Panc1 (cell line): Measurements from ENCODE around the gene PPIP5K2. TPM values are rescaled to one million over a fixed set of nuclear protein-coding genes. Genes with fewer than 3 reads are reported as not detected.
"Not testable (repeated sequence)": the region's sequence is repeated elsewhere in the genome, so short reads cannot be mapped to it uniquely, and the experiment has no call there.

ENCODE experiments used
- ATAC-seq: fragments of 200-7000 bp; cut with Tn5 transposase; 2 replicates; pipeline ENCODE4 v1.9.1; 2020; ENCODE audit warnings: mild to moderate bottlenecking, moderate library complexity
- BruUV-seq: library from RNA; stranded (reverse); fragments of 400-500 nt; replicated peaks from 2 replicates; lab custom pipeline; 2021; lab: Mats Ljungman, UMichigan
- CTCF ChIA-PET: fragments of 300-600 bp; sonication (Branson Sonifier 250); formaldehyde crosslinking; loops from one replicate; lab custom pipeline; 2022; ENCODE audit warnings: antibody characterized with exemption; lab: Charles Lee
- POLR2A ChIA-PET: fragments of 300-600 bp; sonication (Branson Sonifier 250); formaldehyde crosslinking; loops from one replicate; lab custom pipeline; 2022; ENCODE audit warnings: antibody characterized with exemption; lab: Charles Lee
- DNase-seq: peaks from one replicate; pipeline ENCODE4 v3.0.0-alpha.2; 2010; ENCODE audit warnings: low read depth, low spot score
- H3K27ac ChIP-seq: 2 replicates; pipeline ENCODE4 v1.5.1; 2011; ENCODE audit warnings: mild to moderate bottlenecking, low read length, inconsistent platforms
- H3K27me3 ChIP-seq: fragments of 200-500 bp; sonication (Bioruptor generic); 2 replicates; pipeline ENCODE4 v1.6.0; 2014; ENCODE audit warnings: low read length, inconsistent platforms; ENCODE audit not compliant: control insufficient read depth, insufficient read depth
- H3K36me3 ChIP-seq: fragments of 200-500 bp; sonication (Bioruptor generic); 2 replicates; pipeline ENCODE4 v1.5.1; 2014; ENCODE audit warnings: inconsistent platforms, mild to moderate bottlenecking, low read length, moderate library complexity; ENCODE audit not compliant: control insufficient read depth, insufficient read depth
- H3K4me1 ChIP-seq: 2 replicates; pipeline ENCODE4 v1.5.1; 2011; ENCODE audit warnings: inconsistent platforms, mild to moderate bottlenecking, low read length, moderate library complexity; ENCODE audit not compliant: control insufficient read depth, insufficient read depth
- H3K4me3 ChIP-seq, 2 experiments: 2 replicates each; pipeline ENCODE4 v1.5.1; 2011 to 2012; ENCODE audit warnings: low read depth in 2 of 2, low read length in 2 of 2, mild to moderate bottlenecking in 2 of 2, inconsistent platforms in 1 of 2, moderate library complexity in 1 of 2
- H3K9me3 ChIP-seq: fragments of 200-500 bp; sonication (Bioruptor generic); 2 replicates; pipeline ENCODE4 v1.5.1; 2014; ENCODE audit warnings: low read depth, mild to moderate bottlenecking, inconsistent platforms, low read length, moderate library complexity; ENCODE audit not compliant: control insufficient read depth, insufficient read depth
- POLR2AphosphoS5 ChIP-seq: IDR thresholded peaks from 2 replicates; pipeline ENCODE4 v1.6.1; 2012; ENCODE audit warnings: mild to moderate bottlenecking, low read depth, low read length, moderate library complexity
- REST ChIP-seq, 2 experiments: IDR thresholded peaks; 2 replicates each; pipeline ENCODE4 v1.6.1; 2011 to 2012; ENCODE audit warnings: low read depth in 2 of 2, control low read depth in 1 of 2, low read length in 1 of 2, mild to moderate bottlenecking in 1 of 2, moderate library complexity in 1 of 2; ENCODE audit not compliant: insufficient read depth in 1 of 2
- SIN3A ChIP-seq: IDR thresholded peaks from 2 replicates; pipeline ENCODE4 v1.6.1; 2012; ENCODE audit warnings: low read depth, mild to moderate bottlenecking, low read length, moderate library complexity, borderline replicate concordance; ENCODE audit not compliant: insufficient read depth
- TCF7L2 ChIP-seq: IDR thresholded peaks from 2 replicates; pipeline ENCODE4 v1.6.1; 2011; ENCODE audit warnings: mild to moderate bottlenecking, low read depth, low read length, inconsistent platforms
- in situ Hi-C: cut with HindIII; loops from 2 replicates; pipeline ENCODE4 v1.10.0; 2016; ENCODE audit warnings: low sequenced_read_pairs, low pct_unique_long_range_greater_than_20kb
- intact Hi-C: fragments of 100-400 bp; cut with micrococcal nuclease; formaldehyde crosslinking; loops from one replicate; pipeline ENCODE4 v1.10.0; 2022; ENCODE audit not compliant: unreplicated experiment
- total RNA-seq: library from RNA; stranded (reverse); gene quantifications from one replicate; pipeline ENCODE4 v1.2.1, GENCODE V29; 2021; ENCODE audit not compliant: unreplicated experiment
- TF ChIP-seq, protein P1 (sequence below): fragments of 450-650 bp; IDR thresholded peaks from 2 replicates; pipeline ENCODE4 v1.5.1; 2017; ENCODE audit warnings: mild to moderate bottlenecking

The PPIP5K2 gene
- total RNA-seq, 1 experiment from 2014 or later = 56.8 TPM

DNA sequence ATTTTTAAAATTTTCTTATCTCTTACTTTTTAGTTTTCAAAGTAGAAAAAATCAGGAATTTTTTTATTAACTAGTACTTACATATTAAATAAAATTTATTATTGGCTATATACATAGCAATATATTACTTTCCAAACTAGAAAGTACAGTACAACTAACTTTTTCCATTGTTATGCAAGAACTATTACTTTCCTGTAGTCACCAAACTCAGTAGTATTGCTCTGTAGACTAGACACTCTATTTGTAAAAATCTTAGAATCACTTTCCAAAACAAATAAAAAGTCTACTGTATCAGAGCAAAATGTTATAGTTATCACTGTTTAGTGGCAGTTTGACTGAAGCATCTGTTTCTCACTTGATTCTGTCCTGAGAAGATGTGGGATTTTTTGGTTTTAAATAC, 83.1 kb downstream of the PPIP5K2 start:
- ChIA-PET POLR2A (no interaction called here), CTCF (no interaction called here)
- no TSS peak for BruUV-seq
- intact Hi-C loops = no loop called here
- in situ Hi-C loops = no loop called here
- ATAC-seq (no peak), DNase-seq (no peak)
- Histone ChIP-seq H3K4me3 (no peak overlapping the region), H3K36me3 (no peaks in the 10 kb centered on the region), H3K27ac (no peak overlapping the region), H3K9me3 (no peaks in the 10 kb centered on the region), H3K27me3 (no peaks in the 10 kb centered on the region), H3K4me1 (no peaks in the 10 kb centered on the region)
- TF ChIP-seq POLR2AphosphoS5 (no peak), SIN3A (no peak), REST (IDR thresholded peaks at IDR 0.05; ENCODE audit: insufficient read depth in 1 of 2, low read depth in 2 of 2, low read length in 1 of 2) (no peak), TCF7L2 (no peak)
- TF ChIP-seq, protein P1, sequence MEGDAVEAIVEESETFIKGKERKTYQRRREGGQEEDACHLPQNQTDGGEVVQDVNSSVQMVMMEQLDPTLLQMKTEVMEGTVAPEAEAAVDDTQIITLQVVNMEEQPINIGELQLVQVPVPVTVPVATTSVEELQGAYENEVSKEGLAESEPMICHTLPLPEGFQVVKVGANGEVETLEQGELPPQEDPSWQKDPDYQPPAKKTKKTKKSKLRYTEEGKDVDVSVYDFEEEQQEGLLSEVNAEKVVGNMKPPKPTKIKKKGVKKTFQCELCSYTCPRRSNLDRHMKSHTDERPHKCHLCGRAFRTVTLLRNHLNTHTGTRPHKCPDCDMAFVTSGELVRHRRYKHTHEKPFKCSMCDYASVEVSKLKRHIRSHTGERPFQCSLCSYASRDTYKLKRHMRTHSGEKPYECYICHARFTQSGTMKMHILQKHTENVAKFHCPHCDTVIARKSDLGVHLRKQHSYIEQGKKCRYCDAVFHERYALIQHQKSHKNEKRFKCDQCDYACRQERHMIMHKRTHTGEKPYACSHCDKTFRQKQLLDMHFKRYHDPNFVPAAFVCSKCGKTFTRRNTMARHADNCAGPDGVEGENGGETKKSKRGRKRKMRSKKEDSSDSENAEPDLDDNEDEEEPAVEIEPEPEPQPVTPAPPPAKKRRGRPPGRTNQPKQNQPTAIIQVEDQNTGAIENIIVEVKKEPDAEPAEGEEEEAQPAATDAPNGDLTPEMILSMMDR = no peak

GRCh38 chr5:103204990-103205389, 84.9 kb downstream of the PPIP5K2 start:
- H3K36me3 ChIP-seq, H3K9me3 ChIP-seq, in situ Hi-C loops, H3K27ac ChIP-seq, CTCF ChIA-PET, H3K4me3 ChIP-seq, H3K4me1 ChIP-seq, H3K27me3 ChIP-seq, BruUV-seq, intact Hi-C loops, POLR2A ChIA-PET, ATAC-seq, DNase-seq: not testable (repeated sequence)

DNA sequence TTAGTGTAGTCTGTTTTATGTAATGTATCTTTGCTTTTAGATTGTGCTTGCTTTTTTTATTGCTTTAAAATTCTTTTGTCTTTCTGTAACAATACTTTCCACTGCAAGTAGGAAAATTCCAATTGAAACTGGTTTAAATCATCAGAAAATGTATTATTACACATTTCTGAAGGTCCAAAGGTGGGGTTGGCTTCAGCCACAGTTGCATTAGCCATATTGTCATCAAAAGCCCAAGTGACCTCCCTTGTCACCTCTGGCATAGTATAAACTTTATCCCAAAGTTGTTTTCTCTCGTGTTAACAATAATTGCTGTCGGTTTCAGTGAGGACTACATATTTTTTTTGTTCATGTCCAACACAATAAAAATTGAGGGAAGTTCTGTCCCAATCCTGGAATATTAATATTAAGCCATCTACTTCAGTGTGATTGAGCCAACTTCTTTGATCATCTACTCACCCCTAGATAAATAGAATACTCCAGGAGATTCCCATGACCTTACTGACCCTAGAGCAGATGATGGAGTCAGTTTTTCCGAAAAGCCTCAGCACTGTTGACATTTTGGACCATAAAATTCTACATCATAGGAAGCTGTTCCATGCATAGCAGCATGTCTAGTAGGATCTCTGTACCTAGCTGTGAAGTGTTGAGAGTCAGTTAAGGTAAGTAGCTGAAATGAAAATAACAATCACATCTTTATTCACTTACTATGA, 86.0 kb downstream of the PPIP5K2 start:
- H3K27me3 ChIP-seq = no peaks in the 10 kb centered on the region
- no peaks in the 10 kb centered on the region for H3K36me3 ChIP-seq
- H3K9me3 ChIP-seq = no peaks in the 10 kb centered on the region
- CTCF ChIA-PET = no interaction called here
- no TSS peak for BruUV-seq
- no peak overlapping the region for H3K27ac ChIP-seq
- in situ Hi-C loops (no loop called here), intact Hi-C loops (no loop called here)
- H3K4me1 ChIP-seq = no peaks in the 10 kb centered on the region
- POLR2A ChIA-PET = no interaction called here
- H3K4me3 ChIP-seq = no peak overlapping the region
- TF ChIP-seq, protein P1 = no peak
- TF ChIP-seq POLR2AphosphoS5 (no peak), REST (IDR thresholded peaks at IDR 0.05; ENCODE audit: insufficient read depth in 1 of 2, low read depth in 2 of 2, low read length in 1 of 2) (no peak)
- no peak for DNase-seq
- ATAC-seq = no peak
